Esophagus squamous epithelium (tissue), 5 donors: ENCODE data around the gene LSM4. TPM values are rescaled to one million over a fixed set of nuclear protein-coding genes. Genes with fewer than 3 reads are reported as not detected.

Experiments used
- DNase-seq: peaks from one replicate; lab custom pipeline; 2025; lab: John Stamatoyannopoulos, UW
- H3K27ac ChIP-seq, 4 donors: fragments of 200-600 bp; sonication (generic); one replicate each; pipeline ENCODE4 v1.5.1; 2016 to 2019; ENCODE audit warnings: mild to moderate bottlenecking in 1 of 4
- H3K27me3 ChIP-seq, 4 donors: fragments of 200-600 bp; sonication (generic); 1 replicate in 3 of 4; 2 replicates in 1 of 4; pipeline versions ENCODE4 v1.5.1 to v1.6.0; 2017 to 2021; ENCODE audit warnings: antibody characterized with exemption in 1 of 4
- H3K36me3 ChIP-seq, 3 donors: fragments of 200-600 bp; sonication (generic); one replicate each; pipeline ENCODE4 v1.5.1; 2016 to 2019
- H3K4me1 ChIP-seq, 3 donors: fragments of 200-600 bp; sonication (generic); one replicate each; pipeline ENCODE4 v1.5.1; 2017 to 2019
- H3K4me3 ChIP-seq, 4 donors: fragments of 200-600 bp; sonication (generic); 1 replicate in 3 of 4; 2 replicates in 1 of 4; pipeline ENCODE4 v1.5.1; 2016 to 2019; ENCODE audit warnings: mild to moderate bottlenecking in 2 of 4, moderate library complexity in 1 of 4
- H3K9me3 ChIP-seq, 3 donors: fragments of 200-600 bp; sonication (generic); one replicate each; pipeline ENCODE4 v1.5.1; 2016 to 2019
- POLR2A ChIP-seq, 4 donors: fragments of 450-650 bp; IDR thresholded peaks; one replicate each; pipeline ENCODE4 v1.6.1; 2017; ENCODE audit warnings: antibody characterized with exemption in 4 of 4, mild to moderate bottlenecking in 4 of 4, moderate library complexity in 3 of 4
- WGBS, 2 donors: methylation state at CpG; one replicate each; pipeline ENCODE4 v1.1.5; 2018; 5-methylcytosine and 5-hydroxymethylcytosine counted together
- intact Hi-C: fragments of 100-400 bp; cut with DNase I; formaldehyde crosslinking; loops from one replicate; pipeline ENCODE4 v1.15.0; 2022
- total RNA-seq, 4 donors: library from RNA; depleted of rRNA; stranded (reverse); fragments of >200 nt; gene quantifications; one replicate each; pipeline ENCODE4 v1.1.0, GENCODE V29; 2016
- TF ChIP-seq, protein P1 (sequence below), 6 experiments: fragments of 450-650 bp in 4 of 6; fragments of 200-600 bp in 2 of 6; sonication (generic) in 2 of 6; IDR thresholded peaks; one replicate each; pipeline ENCODE4 v1.5.1; 2016 to 2019; ENCODE audit warnings: antibody characterized with exemption in 6 of 6, mild to moderate bottlenecking in 4 of 6, moderate library complexity in 4 of 6
- donor health status: DM: yes; HTN: yes; CAD: no.

Gene LSM4
- total RNA-seq, 4 donors from 2014 or later: 97.3 to 228 (median 137) TPM

DNA sequence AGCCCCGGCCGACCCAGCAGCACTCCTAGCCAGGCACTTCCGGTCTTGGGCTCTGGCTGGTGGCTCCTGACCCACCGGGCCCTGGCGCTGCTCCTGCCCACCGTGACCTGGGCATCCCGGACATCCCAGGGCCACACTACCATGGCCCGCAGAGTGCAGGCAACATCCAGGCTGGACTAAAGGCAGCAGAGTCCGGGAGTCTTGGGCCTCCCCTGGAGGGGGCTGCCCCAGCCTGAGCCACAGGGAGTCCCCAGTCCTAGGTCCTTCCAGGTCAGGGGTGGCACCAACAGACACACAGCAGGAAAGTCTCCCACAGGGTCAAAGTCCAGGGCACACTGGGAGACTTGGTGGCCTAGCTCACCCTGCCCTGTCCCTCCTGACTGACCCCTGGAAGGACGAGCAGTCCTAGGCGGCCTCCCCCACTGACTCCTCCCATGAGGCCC is 10.8 kb downstream of the LSM4 start:
- no peak for DNase-seq
- Histone ChIP-seq H3K27me3 (no peaks in the 10 kb centered on the region), H3K9me3 (no peaks in the 10 kb centered on the region), H3K4me3 (no peak overlapping the region), H3K27ac (no peak overlapping the region), H3K36me3 (peaks cover 13 to 86% (median 26%) of the 10 kb centered on the region in 3 donors), H3K4me1 (peaks cover 7 to 27% (median 13%) of the 10 kb centered on the region in 3 donors)
- TF ChIP-seq, protein P1, sequence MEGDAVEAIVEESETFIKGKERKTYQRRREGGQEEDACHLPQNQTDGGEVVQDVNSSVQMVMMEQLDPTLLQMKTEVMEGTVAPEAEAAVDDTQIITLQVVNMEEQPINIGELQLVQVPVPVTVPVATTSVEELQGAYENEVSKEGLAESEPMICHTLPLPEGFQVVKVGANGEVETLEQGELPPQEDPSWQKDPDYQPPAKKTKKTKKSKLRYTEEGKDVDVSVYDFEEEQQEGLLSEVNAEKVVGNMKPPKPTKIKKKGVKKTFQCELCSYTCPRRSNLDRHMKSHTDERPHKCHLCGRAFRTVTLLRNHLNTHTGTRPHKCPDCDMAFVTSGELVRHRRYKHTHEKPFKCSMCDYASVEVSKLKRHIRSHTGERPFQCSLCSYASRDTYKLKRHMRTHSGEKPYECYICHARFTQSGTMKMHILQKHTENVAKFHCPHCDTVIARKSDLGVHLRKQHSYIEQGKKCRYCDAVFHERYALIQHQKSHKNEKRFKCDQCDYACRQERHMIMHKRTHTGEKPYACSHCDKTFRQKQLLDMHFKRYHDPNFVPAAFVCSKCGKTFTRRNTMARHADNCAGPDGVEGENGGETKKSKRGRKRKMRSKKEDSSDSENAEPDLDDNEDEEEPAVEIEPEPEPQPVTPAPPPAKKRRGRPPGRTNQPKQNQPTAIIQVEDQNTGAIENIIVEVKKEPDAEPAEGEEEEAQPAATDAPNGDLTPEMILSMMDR (IDR thresholded peaks at IDR 0.05): no peak
- no peak for TF ChIP-seq POLR2A (IDR thresholded peaks at IDR 0.05)
- no CpG with 5 or more reads among the region's 11 CpGs for WGBS, 2 donors
- intact Hi-C loops: no loop called here

DNA sequence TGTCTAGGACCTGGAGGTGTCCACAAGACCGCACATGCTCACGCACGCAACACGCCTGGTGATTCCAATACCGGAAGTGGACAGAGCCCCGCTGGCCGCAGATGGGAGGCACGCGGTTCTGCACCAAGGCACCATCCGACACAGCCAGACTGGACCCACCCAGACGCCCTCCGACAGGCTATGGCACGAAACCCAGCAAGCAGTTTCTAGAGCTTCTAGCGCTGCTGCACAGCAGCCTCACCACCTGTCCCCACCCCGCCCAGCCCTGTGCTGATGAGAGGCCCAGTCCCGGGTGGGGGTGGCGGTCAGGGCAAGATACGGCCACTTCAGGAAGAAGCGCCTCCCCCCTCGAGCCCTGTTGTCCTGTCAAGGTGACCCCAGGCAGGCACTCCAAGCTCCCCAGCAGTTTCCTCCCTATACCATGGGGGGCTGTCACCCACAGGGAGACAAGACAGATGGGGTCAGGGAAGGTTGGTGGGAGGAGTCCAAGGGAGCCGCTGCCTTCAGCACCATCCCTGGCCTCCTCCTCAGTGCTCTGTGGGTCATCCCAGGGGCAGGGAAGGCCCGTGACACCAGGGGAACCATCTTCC is 11.3 kb downstream of the LSM4 start:
- Histone ChIP-seq H3K9me3 (no peaks in the 10 kb centered on the region), H3K36me3 (peaks cover 13 to 86% (median 26%) of the 10 kb centered on the region in 3 donors), H3K4me3 (no peak overlapping the region), H3K4me1 (peaks cover 12 to 32% (median 18%) of the 10 kb centered on the region in 3 donors), H3K27me3 (no peaks in the 10 kb centered on the region), H3K27ac (no peak overlapping the region)
- WGBS, 2 donors: 80 to 87% methylated on average over 2 to 11 of the region's 22 CpGs
- intact Hi-C loops: no loop called here
- TF ChIP-seq, protein P1 (IDR thresholded peaks at IDR 0.05): no peak
- no peak for TF ChIP-seq POLR2A (IDR thresholded peaks at IDR 0.05)
- DNase-seq: no peak

DNA sequence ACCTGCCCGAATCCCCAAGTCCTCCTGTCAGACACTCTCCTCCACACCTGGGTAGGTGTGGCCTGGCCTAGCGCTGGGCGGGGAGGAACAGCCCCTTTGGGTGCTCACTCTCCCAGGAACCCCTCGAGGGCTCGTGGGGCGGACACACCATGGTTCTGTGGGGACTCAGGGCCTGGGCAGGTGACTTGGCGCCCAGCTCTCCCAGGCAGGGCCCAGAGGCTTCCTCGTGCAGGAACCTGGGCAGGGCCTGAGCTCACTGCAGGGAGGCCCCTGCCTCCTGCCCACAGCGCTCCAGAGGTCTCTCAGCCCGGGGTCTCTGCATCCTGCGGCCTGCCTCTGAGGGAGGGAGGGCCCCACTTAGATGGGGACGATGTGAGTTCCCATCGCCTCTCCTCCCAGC is 11.9 kb downstream of the LSM4 start:
- intact Hi-C loops: no loop called here
- H3K27me3 ChIP-seq: no peaks in the 10 kb centered on the region
- WGBS, 2 donors: 67% methylated on average over 1 of the region's 13 CpGs
- TF ChIP-seq, protein P1 (IDR thresholded peaks at IDR 0.05): no peak
- TF ChIP-seq POLR2A (IDR thresholded peaks at IDR 0.05): no peak
- H3K4me1 ChIP-seq: peaks cover 18 to 39% (median 24%) of the 10 kb centered on the region in 3 donors
- H3K27ac ChIP-seq: no peak overlapping the region
- no peak overlapping the region for H3K4me3 ChIP-seq
- no peaks in the 10 kb centered on the region for H3K9me3 ChIP-seq
- peaks cover 13 to 86% (median 26%) of the 10 kb centered on the region in 3 donors for H3K36me3 ChIP-seq
- no peak for DNase-seq

DNA sequence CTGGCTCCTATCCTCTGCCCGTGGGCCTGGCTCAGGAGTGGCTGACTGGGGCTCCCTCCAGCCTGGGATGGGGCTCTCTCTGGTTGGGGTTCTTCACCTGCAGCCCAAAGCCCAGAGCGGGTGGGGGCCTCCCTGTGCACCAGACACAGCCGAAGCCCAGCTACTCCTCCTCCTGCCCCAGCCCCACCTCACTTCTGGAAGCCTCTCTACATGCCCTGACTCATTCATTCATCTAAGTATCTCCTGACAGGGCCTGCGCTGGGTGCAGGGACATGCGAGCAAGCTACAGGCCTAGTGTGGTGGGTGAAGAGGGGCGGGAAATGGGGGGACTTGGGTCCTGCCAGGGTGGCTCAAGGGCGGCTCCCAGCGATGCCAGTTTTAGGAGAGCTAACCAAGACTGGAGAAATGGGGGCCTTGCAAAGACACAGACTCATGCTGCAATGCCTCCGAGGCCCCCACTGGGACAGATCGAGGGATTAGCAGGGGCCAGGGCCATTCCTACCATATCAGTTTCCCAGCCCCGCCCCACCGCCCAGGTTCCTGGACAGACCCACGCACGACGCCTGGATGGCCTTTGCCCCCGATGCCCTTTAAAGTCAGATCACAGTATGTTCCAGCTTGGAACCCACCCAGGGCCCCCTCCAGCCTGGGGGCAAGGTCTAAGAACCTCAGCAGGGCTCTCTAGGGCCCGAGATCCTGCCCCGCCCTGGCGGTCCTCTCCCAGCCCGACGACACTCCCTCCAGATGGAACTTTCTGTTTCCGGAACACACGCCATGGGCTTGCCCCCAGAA is 12.6 kb downstream of the LSM4 start:
- no peak for DNase-seq
- 77 to 87% methylated on average over 11 to 15 of the region's 23 CpGs for WGBS, 2 donors
- Histone ChIP-seq H3K27ac (no peak overlapping the region), H3K4me1 (peaks cover 25 to 45% (median 31%) of the 10 kb centered on the region in 3 donors), H3K4me3 (no peak overlapping the region), H3K27me3 (no peaks in the 10 kb centered on the region), H3K9me3 (no peaks in the 10 kb centered on the region), H3K36me3 (peaks cover 13 to 80% (median 26%) of the 10 kb centered on the region in 3 donors)
- TF ChIP-seq POLR2A (IDR thresholded peaks at IDR 0.05): no peak
- TF ChIP-seq, protein P1 (IDR thresholded peaks at IDR 0.05): no peak
- intact Hi-C loops: no loop called here

DNA sequence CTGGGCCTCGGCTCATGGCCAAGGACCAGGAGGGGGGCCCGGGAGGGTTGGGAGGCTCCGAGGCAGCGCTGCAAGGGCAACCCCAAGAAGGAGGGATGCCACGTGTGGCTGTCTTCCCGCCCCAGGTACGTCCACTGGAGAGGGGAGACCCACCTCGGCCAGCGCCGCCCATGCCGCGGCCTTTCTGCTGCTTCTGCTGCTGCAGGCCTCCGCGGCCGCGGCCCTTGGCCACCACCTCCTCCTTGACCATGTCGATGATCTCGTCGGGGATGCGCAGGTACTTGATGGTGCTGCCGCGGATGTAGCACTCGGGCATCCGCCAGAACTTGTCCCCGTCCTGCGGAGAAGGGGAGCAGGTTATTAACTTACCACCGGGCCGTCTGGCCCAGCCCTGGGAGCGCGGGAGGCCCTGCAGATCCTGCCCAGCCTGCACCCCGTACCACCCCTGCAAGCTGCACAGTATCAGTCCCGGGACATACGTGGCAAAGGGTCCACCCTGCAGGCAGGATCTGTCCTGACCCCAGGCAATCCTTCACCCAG is 13.3 kb downstream of the LSM4 start:
- no peak for DNase-seq
- intact Hi-C loops: no loop called here
- Histone ChIP-seq H3K4me3 (no peak overlapping the region), H3K4me1 (peaks cover 32 to 52% (median 38%) of the 10 kb centered on the region in 3 donors), H3K27me3 (no peaks in the 10 kb centered on the region), H3K36me3 (peaks cover 13 to 74% (median 25%) of the 10 kb centered on the region in 3 donors), H3K27ac (no peak overlapping the region), H3K9me3 (no peaks in the 10 kb centered on the region)
- 65 to 74% methylated on average over 10 to 16 of the region's 33 CpGs for WGBS, 2 donors
- TF ChIP-seq, protein P1 (IDR thresholded peaks at IDR 0.05): no peak
- TF ChIP-seq POLR2A (IDR thresholded peaks at IDR 0.05): no peak
